Lower lobe of right lung (tissue), 2 donors: ENCODE results near the gene C17orf113. TPM values are rescaled to one million over a fixed set of nuclear protein-coding genes. Genes with fewer than 3 reads are reported as not detected.

Experiments
- ATAC-seq, 2 donors: fragments of 200-7000 bp; cut with Tn5 transposase; one replicate each; pipeline ENCODE4 v1.9.1; 2020 to 2022; ENCODE audit warnings: mild to moderate bottlenecking in 2 of 2, moderate library complexity in 2 of 2
- DNase-seq: peaks from one replicate; pipeline ENCODE4 v3.0.0-alpha.2; 2020
- H3K27ac ChIP-seq: fragments of 200-600 bp; one replicate; pipeline ENCODE4 v1.8.0; 2022
- H3K27me3 ChIP-seq: fragments of 200-600 bp; one replicate; pipeline ENCODE4 v1.8.0; 2022; ENCODE audit warnings: low read depth
- H3K36me3 ChIP-seq: fragments of 200-600 bp; one replicate; pipeline ENCODE4 v1.8.0; 2022; ENCODE audit warnings: mild to moderate bottlenecking
- H3K4me1 ChIP-seq: fragments of 200-600 bp; one replicate; pipeline ENCODE4 v1.8.0; 2022
- H3K4me3 ChIP-seq: fragments of 200-600 bp; one replicate; pipeline ENCODE4 v1.8.0; 2022; ENCODE audit warnings: mild to moderate bottlenecking
- H3K9me3 ChIP-seq: fragments of 200-600 bp; one replicate; pipeline ENCODE4 v1.8.0; 2022
- CTCF ChIP-seq: fragments of 200-600 bp; IDR thresholded peaks from one replicate; pipeline ENCODE4 v1.8.0; 2022; ENCODE audit warnings: antibody characterized with exemption, mild to moderate bottlenecking
- intact Hi-C: fragments of 100-400 bp; cut with DNase I; formaldehyde crosslinking; loops from one replicate; pipeline ENCODE4 v1.11.0; 2022
- total RNA-seq: library from RNA; stranded (reverse); fragmentation: NEBNext Ultra II Directional; extraction: Animal tissue kit (Norgen Biotek cat#: 25700); gene quantifications from one replicate; pipeline ENCODE4 v1.2.1, GENCODE V29; 2021
- donor health status: DM: no; HTN: yes; CAD: no; lungs with severe emphysema.

The C17orf113 gene
- total RNA-seq, 1 donor from 2014 or later: 0.89 TPM

GRCh38 chr17:42027961-42028790 lies 22.2 kb downstream of the C17orf113 start:
- TF ChIP-seq CTCF: no peak
- Histone ChIP-seq H3K4me3 (no peak overlapping the region), H3K27me3 (no peaks in the 10 kb centered on the region), H3K9me3 (no peaks in the 10 kb centered on the region), H3K4me1 (peaks cover 23% of the 10 kb centered on the region), H3K27ac (no peak overlapping the region), H3K36me3 (peaks cover 14% of the 10 kb centered on the region)
- no peak for ATAC-seq
- intact Hi-C loops: no loop called here
- no peak for DNase-seq

- intact Hi-C loops: no loop called here
These were observed 22.9 kb downstream of the C17orf113 start for GRCh38 chr17:42027590-42027889.

GRCh38 chr17:42026857-42027589 lies 23.4 kb downstream of the C17orf113 start:
- intact Hi-C loops: no loop called here
- Histone ChIP-seq H3K4me1 (peaks cover 29% of the 10 kb centered on the region), H3K27ac (no peak overlapping the region), H3K27me3 (no peaks in the 10 kb centered on the region), H3K36me3 (peaks cover 25% of the 10 kb centered on the region), H3K9me3 (no peaks in the 10 kb centered on the region), H3K4me3 (no peak overlapping the region)
- ATAC-seq (no peak), DNase-seq (no peak)
- TF ChIP-seq CTCF: no peak

More at GRCh38 chr17:42027590-42027889, 22.9 kb downstream of the C17orf113 start:
- Histone ChIP-seq H3K4me3 (no peak overlapping the region), H3K27me3 (no peaks in the 10 kb centered on the region), H3K36me3 (peaks cover 20% of the 10 kb centered on the region), H3K9me3 (no peaks in the 10 kb centered on the region), H3K27ac (no peak overlapping the region), H3K4me1 (peaks cover 29% of the 10 kb centered on the region)
- TF ChIP-seq CTCF: no peak
- DNase-seq (no peak), ATAC-seq (no peak)

GRCh38 chr17:42025936-42026335 lies 24.5 kb downstream of the C17orf113 start:
- no peaks in the 10 kb centered on the region for H3K9me3 ChIP-seq
- no peaks in the 10 kb centered on the region for H3K27me3 ChIP-seq
- no peak for TF ChIP-seq CTCF
- DNase-seq (no peak), ATAC-seq (no peak)
- H3K27ac ChIP-seq: no peak overlapping the region
- peaks cover 39% of the 10 kb centered on the region for H3K4me1 ChIP-seq
- intact Hi-C loops: no loop called here
- H3K4me3 ChIP-seq: no peak overlapping the region
- peaks cover 31% of the 10 kb centered on the region for H3K36me3 ChIP-seq

GRCh38 chr17:42025191-42025579 lies 25.2 kb downstream of the C17orf113 start:
- intact Hi-C loops: no loop called here
- Histone ChIP-seq H3K36me3 (peaks cover 31% of the 10 kb centered on the region), H3K27ac (peak overlapping the region; percentile 67), H3K4me3 (no peak overlapping the region), H3K9me3 (no peaks in the 10 kb centered on the region), H3K27me3 (no peaks in the 10 kb centered on the region), H3K4me1 (peaks cover 45% of the 10 kb centered on the region)
- TF ChIP-seq CTCF: no peak
- ATAC-seq (no peak), DNase-seq (no peak)
